GM12865 (cell line): Measurements from ENCODE around the gene MSRB3.

Experiments
- DNase-seq: peaks from one replicate; pipeline ENCODE4 v3.0.0; 2010; ENCODE audit warnings: low read depth
- H3K4me3 ChIP-seq: 2 replicates; pipeline ENCODE4 v1.5.1; 2011; ENCODE audit warnings: mild to moderate bottlenecking, low read depth, low read length, control low read depth
- TF ChIP-seq, protein P1 (sequence below): IDR thresholded peaks from 2 replicates; pipeline ENCODE4 v1.5.1; 2011; ENCODE audit warnings: low read length, control low read depth, low read depth, inconsistent platforms; ENCODE audit not compliant: insufficient read depth; ENCODE audit errors: missing control alignments

The MSRB3 gene

DNA sequence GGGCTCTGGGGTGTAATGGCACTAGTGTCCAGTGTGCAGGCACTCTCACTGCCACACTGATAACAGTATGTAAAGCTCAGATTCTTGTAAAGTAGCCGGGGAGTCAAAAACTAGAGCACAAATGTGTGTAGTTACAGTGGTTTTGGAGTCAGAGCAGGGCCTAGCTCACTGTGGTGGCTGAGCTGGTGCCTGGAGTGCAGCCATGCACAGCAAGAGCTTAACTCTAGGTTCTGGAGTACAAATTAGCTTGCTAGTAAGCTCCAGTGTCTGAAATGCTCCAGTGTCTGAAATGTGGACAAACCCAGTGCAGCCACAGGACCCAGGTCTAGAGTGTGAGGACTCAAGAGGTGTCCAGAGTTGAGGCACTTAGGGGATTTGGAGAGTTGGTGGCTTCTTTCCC, 149.2 kb downstream of the MSRB3 start:
- no peak overlapping the region for H3K4me3 ChIP-seq
- TF ChIP-seq, protein P1, sequence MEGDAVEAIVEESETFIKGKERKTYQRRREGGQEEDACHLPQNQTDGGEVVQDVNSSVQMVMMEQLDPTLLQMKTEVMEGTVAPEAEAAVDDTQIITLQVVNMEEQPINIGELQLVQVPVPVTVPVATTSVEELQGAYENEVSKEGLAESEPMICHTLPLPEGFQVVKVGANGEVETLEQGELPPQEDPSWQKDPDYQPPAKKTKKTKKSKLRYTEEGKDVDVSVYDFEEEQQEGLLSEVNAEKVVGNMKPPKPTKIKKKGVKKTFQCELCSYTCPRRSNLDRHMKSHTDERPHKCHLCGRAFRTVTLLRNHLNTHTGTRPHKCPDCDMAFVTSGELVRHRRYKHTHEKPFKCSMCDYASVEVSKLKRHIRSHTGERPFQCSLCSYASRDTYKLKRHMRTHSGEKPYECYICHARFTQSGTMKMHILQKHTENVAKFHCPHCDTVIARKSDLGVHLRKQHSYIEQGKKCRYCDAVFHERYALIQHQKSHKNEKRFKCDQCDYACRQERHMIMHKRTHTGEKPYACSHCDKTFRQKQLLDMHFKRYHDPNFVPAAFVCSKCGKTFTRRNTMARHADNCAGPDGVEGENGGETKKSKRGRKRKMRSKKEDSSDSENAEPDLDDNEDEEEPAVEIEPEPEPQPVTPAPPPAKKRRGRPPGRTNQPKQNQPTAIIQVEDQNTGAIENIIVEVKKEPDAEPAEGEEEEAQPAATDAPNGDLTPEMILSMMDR: no peak
- DNase-seq: no peak

DNA sequence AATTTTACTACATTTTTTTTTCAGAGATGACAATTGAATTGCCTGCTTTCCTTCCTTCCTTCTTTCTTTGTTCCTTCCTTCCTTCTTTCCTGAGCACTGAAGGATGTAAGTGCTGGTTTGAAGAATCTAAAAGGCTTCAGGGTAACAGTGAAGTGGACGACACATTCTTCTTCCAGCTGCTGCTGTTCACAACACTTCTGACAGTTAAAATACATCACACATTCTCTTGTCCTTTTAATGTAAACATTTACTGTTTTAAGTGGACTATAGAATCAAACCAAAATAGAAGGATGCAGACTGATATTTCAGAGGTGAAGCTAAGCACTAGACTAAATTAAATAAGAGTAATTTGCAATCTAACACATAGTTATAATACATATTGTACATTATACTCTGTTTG, 151.5 kb downstream of the MSRB3 start:
- no peak for DNase-seq
- TF ChIP-seq, protein P1: no peak
- no peak overlapping the region for H3K4me3 ChIP-seq

DNA sequence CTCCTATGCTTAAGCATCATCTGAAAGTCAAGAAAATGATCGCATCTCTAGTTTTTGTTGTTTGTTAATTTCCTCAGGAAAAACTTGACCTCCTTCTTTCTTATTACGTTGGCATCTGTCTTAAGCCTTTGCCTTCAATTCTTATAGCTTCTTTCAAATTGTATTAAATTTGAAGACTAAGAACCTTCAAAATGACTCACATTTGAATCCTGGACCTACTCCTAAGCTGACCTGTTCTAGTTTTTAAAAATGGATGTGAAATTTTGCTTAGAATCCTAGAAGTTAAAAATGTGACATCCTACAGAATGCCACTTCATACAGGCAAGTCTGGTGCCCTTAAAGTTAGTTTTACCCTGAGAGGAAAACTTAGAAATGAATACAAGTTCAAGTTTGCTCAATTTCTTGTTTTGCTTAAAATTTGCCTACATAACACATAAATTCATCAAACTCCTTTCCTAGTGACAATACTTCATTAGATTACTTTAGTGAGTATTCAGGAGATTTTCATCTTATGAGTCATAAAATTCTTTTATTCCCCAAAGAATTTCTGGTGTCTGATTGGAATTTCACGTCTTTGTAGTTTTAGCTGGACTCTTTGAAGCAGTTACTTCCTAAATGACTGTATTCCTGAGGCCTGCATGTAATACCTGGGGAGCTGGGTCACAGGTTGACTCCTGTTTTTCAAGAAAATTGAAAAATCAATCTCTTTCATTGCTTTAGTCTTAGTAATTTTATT, 152.3 kb downstream of the MSRB3 start:
- TF ChIP-seq, protein P1: no peak
- H3K4me3 ChIP-seq: no peak overlapping the region
- DNase-seq: no peak

DNA sequence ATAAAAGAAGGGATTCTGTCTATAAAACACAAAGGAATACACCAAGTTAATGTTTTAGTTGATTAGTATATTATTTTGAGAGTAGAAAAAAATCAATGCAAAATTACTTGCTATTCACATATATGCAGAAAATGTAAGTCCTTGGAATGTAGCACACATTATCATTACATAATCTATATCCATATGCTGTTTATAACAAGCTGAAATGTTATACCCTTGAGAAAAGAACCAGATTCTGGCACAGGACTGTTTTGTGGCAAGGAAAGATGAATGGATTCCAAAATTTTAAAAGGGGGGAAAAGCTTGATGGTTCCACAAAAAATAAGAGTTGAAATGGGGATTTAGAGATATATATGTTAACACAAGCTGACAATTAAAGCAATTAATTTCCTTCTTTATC, 153.6 kb downstream of the MSRB3 start:
- DNase-seq: no peak
- no peak overlapping the region for H3K4me3 ChIP-seq
- TF ChIP-seq, protein P1: no peak

DNA sequence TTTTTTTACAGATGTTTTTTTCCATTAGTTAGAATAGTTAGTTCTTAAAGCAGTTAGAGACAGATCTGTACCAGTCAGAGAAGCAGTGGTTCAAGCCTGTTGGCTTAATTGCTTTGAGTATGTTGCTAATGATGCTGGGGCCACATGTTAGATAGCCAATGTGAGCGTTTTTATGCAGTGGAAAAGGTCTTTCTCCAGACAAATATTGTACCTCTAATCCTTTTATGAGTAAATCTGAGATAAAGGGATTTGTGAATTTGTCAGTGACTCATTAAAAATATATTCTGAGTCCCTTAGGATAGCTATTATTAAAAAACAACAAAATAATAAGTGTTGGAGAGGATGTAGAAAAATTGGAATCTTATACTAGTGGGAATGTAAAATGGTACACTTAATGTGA, 154.2 kb downstream of the MSRB3 start:
- no peak overlapping the region for H3K4me3 ChIP-seq
- TF ChIP-seq, protein P1: no peak
- no peak for DNase-seq

DNA sequence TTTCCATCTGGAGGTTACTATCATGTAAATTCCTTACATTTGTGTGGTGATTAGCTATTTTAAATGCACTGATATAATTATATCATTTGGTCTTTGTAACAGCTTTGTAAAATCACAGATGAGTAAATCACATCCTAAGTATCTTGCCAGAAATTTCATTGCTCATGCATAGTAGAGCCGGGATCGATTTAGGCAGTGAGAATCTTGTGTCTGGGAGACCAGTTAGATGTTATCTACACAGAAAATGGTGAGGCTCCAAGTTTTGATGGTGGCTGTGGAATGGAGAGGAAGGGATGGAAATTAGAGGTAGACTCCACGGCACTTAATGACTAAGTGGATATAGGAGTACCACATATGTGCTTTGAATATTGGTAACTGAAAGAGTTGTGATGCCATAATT, 156.3 kb downstream of the MSRB3 start:
- H3K4me3 ChIP-seq: no peak overlapping the region
- TF ChIP-seq, protein P1: no peak
- DNase-seq: no peak

DNA sequence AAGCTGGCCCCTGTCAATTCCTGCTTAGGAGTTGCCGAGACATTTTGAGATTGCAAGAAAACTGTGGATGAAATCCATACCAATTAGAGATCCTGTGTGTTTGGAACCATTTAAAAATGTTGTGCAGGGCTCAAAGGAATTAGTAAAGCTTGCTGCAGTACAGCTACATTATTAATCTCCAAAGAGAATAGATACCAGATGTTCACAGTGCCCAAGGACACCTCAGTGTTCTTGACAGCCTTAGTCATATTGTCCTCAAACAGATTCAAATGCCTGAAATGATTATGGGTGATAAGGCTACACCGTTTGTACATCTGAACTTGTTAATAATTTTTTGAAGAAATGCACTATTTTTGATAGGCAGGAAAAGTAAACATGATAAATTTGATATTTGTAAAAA, 164.6 kb downstream of the MSRB3 start:
- no peak for DNase-seq
- no peak overlapping the region for H3K4me3 ChIP-seq
- TF ChIP-seq, protein P1: no peak
